GM18873 (cell line): ENCODE measurements around the gene PCGF6.
"Not testable (repeated sequence)": the region's sequence is repeated elsewhere in the genome, so short reads cannot be mapped to it uniquely, and the experiment has no call there.

Experiments used
- ATAC-seq: cut with Tn5 transposase; IDR thresholded peaks from one replicate; pipeline ENCODE4 v1.9.1; 2021; ENCODE audit warnings: mild to moderate bottlenecking, moderate library complexity, moderate number of reproducible peaks; ENCODE audit not compliant: unreplicated experiment, low FRiP score

PCGF6 gene

GRCh38 chr10:103262229-103262628, 88.7 kb downstream of the PCGF6 start:
- ATAC-seq, result no peak

DNA sequence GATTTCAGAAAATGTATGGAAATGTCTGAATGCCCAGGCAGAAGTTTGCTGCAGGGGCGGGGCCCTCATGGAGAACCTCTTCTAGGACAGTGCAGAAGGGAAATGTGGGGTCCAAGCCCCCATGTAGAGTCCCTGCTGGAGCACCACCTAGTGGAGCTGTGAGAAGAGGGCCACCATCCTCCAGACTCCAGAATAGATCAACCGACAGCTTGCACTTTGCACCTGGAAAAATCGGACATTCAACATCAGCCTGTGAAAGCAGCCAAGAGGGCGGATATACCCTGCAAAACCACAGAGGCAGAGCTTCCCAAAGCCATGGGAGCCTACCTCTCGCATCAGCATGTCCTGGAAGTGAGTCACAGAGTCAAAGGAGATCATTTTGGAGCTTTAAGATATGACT, 91.0 kb downstream of the PCGF6 start:
- no peak for ATAC-seq

- not testable (repeated sequence) for ATAC-seq
Measured at GRCh38 chr10:103258928-103259327, 92.0 kb downstream of the PCGF6 start.

GRCh38 chr10:103257812-103258211, 93.1 kb downstream of the PCGF6 start:
- ATAC-seq, result no peak

DNA sequence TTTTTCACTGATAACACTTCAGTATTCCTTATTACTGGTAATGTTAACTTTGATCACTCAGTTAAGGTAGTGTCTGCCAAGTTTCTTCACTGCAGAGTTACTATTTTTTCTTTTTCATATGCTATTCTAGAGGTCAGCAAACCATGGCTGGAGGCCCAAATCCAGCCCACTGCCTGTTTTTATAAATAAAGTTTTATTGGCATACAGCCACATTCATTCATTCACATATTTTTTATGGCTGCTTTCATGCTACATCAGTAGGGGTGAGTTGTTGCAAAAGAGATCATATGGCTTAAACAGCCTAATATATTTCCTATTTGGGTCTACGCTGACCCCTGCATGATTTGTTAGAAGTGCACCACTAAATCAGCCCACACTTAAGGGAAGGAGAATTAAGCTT, 94.3 kb downstream of the PCGF6 start:
- ATAC-seq, result no peak

- ATAC-seq, result no peak
Measured at GRCh38 chr10:103254538-103255325, 96.2 kb downstream of the PCGF6 start.

GRCh38 chr10:103254113-103254512, 96.8 kb downstream of the PCGF6 start:
- no peak for ATAC-seq
